Breast epithelium (tissue), 4 donors: ENCODE data around the gene ALDH1A3. TPM values are rescaled to one million over a fixed set of nuclear protein-coding genes. Genes with fewer than 3 reads are reported as not detected.

ENCODE experiments used
- DNase-seq, 2 donors: peaks; one replicate each; pipeline ENCODE4 v3.0.0-alpha.2; 2019; ENCODE audit warnings: low spot score in 2 of 2
- H3K27ac ChIP-seq, 2 donors: fragments of 200-600 bp; sonication (generic) in 1 of 2; one replicate each; pipeline ENCODE4 v1.5.1; 2016 to 2019; ENCODE audit warnings: mild to moderate bottlenecking in 1 of 2
- H3K27me3 ChIP-seq, 2 donors: fragments of 200-600 bp; sonication (generic) in 1 of 2; one replicate each; pipeline versions ENCODE4 v1.5.1 to v1.6.0; 2017 to 2019; ENCODE audit warnings: control low read depth in 1 of 2, mild to moderate bottlenecking in 1 of 2
- H3K36me3 ChIP-seq: fragments of 200-600 bp; one replicate; pipeline ENCODE4 v1.5.1; 2019
- H3K4me1 ChIP-seq, 2 donors: fragments of 200-600 bp; sonication (generic); one replicate each; pipeline ENCODE4 v1.5.1; 2016 to 2019; ENCODE audit warnings: control low read depth in 1 of 2
- H3K4me3 ChIP-seq, 3 donors: fragments of 200-600 bp; sonication (generic); 1 replicate in 2 of 3; 2 replicates in 1 of 3; pipeline ENCODE4 v1.5.1; 2016 to 2019; ENCODE audit warnings: mild to moderate bottlenecking in 3 of 3, moderate library complexity in 2 of 3
- H3K9me3 ChIP-seq, 2 donors: fragments of 200-600 bp; sonication (generic) in 1 of 2; one replicate each; pipeline ENCODE4 v1.5.1; 2016 to 2019; ENCODE audit warnings: control low read depth in 1 of 2
- POLR2A ChIP-seq: fragments of 450-650 bp; IDR thresholded peaks from one replicate; pipeline ENCODE4 v1.6.1; 2016; ENCODE audit warnings: antibody characterized with exemption, mild to moderate bottlenecking, moderate library complexity
- POLR2AphosphoS5 ChIP-seq, 3 donors: sonication (generic); formaldehyde crosslinking; IDR thresholded peaks; one replicate each; pipeline ENCODE4 v1.6.1; 2017; ENCODE audit warnings: antibody characterized with exemption in 3 of 3
- intact Hi-C: fragments of 100-400 bp; cut with DNase I; formaldehyde crosslinking; loops from one replicate; pipeline ENCODE4 v1.15.1; 2023; ENCODE audit warnings: low total_unique reads
- total RNA-seq, 3 donors: library from RNA; depleted of rRNA; stranded (reverse); fragments of >200 nt; gene quantifications; one replicate each; pipeline ENCODE4 v1.1.0, GENCODE V29; 2016
- TF ChIP-seq, protein P1 (sequence below), 3 donors: fragments of 450-650 bp; IDR thresholded peaks; one replicate each; pipeline ENCODE4 v1.5.1; 2016 to 2017; ENCODE audit warnings: antibody characterized with exemption in 3 of 3, mild to moderate bottlenecking in 3 of 3, moderate library complexity in 3 of 3

Gene ALDH1A3
- total RNA-seq, 3 donors from 2014 or later: 24.2 to 207 (median 44.9) TPM

DNA sequence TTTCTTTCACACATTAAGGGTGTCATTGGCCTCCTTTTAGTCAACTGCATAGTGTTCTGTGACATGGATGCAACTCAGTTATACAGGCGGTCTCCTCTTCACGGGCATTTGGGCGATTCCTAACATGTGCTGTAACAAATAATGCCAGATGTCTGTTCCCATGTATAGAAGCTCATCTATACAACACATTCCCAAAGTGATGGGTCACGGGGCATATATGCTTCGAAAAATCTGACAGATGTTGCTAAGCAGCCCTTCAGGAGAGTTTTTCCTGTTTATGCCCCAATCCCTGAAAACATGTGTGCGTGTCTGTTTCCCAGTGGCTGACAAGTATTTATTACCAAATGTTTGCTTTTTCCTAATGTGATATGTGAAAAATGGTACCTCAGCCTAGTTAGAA lies 65.4 kb downstream of the ALDH1A3 start:
- no peaks in the 10 kb centered on the region for H3K27me3 ChIP-seq
- no peak for DNase-seq
- H3K27ac ChIP-seq: no peak overlapping the region
- TF ChIP-seq POLR2A (no peak), POLR2AphosphoS5 (IDR thresholded peaks at IDR 0.05) (no peak)
- TF ChIP-seq, protein P1, sequence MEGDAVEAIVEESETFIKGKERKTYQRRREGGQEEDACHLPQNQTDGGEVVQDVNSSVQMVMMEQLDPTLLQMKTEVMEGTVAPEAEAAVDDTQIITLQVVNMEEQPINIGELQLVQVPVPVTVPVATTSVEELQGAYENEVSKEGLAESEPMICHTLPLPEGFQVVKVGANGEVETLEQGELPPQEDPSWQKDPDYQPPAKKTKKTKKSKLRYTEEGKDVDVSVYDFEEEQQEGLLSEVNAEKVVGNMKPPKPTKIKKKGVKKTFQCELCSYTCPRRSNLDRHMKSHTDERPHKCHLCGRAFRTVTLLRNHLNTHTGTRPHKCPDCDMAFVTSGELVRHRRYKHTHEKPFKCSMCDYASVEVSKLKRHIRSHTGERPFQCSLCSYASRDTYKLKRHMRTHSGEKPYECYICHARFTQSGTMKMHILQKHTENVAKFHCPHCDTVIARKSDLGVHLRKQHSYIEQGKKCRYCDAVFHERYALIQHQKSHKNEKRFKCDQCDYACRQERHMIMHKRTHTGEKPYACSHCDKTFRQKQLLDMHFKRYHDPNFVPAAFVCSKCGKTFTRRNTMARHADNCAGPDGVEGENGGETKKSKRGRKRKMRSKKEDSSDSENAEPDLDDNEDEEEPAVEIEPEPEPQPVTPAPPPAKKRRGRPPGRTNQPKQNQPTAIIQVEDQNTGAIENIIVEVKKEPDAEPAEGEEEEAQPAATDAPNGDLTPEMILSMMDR (IDR thresholded peaks at IDR 0.05): no peak
- no peaks in the 10 kb centered on the region for H3K9me3 ChIP-seq
- no peaks in the 10 kb centered on the region for H3K4me1 ChIP-seq
- H3K36me3 ChIP-seq: no peaks in the 10 kb centered on the region
- no peak overlapping the region for H3K4me3 ChIP-seq
- intact Hi-C loops: no loop called here

DNA sequence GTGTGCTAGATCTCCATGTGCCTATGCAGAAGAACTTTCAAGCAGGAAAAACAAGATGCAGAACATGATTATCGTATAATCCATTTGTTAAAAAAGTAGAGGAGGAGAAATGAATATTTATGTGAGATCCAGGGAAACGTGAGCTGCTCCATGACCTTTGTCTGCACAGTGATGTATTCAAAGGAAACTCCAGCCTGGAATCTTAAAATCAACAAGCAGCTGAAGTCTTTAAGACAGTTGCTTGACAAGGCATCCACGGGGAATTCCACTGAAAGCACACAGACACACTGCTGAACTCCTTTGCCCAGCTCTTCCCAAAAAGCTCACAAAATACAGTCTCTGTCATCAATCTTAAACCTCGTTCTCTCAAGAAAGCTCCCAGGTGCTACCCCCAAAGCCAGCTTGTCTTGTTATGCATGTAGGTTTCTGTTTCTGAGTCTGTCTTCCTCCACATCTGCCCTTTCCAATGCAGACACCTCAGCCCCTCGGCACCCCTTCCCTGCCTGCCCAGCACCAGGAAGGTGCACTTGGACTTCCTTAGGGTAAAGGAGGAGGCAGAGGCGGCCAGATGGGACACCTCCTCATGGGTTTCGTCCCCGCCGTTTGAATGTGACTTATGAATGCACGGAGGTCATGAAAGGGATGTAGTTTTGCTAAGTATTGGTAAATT lies 68.3 kb downstream of the ALDH1A3 start:
- no peak for DNase-seq
- intact Hi-C loops: no loop called here
- Histone ChIP-seq H3K4me3 (no peak overlapping the region), H3K9me3 (no peaks in the 10 kb centered on the region), H3K27ac (no peak overlapping the region), H3K27me3 (no peaks in the 10 kb centered on the region), H3K4me1 (no peaks in the 10 kb centered on the region), H3K36me3 (no peaks in the 10 kb centered on the region)
- TF ChIP-seq POLR2AphosphoS5 (IDR thresholded peaks at IDR 0.05) (no peak), POLR2A (no peak)
- TF ChIP-seq, protein P1 (IDR thresholded peaks at IDR 0.05): no peak

DNA sequence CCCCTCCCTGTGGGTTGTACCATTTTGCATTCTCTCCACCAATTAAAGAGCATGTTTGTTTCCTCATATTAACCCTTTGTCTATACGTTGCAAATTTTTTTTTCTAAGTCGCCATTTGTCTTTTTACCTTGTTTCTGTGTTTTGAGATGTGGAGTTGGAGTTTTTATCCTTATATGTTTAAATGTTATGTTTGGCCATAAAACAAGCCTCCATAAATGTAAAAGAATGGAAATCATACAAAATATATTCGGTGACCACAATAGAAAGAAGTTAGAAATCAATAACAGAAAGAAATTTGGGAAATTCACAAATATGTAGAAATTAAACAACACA lies 68.8 kb downstream of the ALDH1A3 start:
- no peak for DNase-seq
- intact Hi-C loops: no loop called here
- Histone ChIP-seq H3K4me3 (no peak overlapping the region), H3K9me3 (no peaks in the 10 kb centered on the region), H3K36me3 (no peaks in the 10 kb centered on the region), H3K27me3 (no peaks in the 10 kb centered on the region), H3K4me1 (no peaks in the 10 kb centered on the region), H3K27ac (no peak overlapping the region)
- TF ChIP-seq POLR2A (no peak), POLR2AphosphoS5 (IDR thresholded peaks at IDR 0.05) (no peak)
- TF ChIP-seq, protein P1 (IDR thresholded peaks at IDR 0.05): no peak

DNA sequence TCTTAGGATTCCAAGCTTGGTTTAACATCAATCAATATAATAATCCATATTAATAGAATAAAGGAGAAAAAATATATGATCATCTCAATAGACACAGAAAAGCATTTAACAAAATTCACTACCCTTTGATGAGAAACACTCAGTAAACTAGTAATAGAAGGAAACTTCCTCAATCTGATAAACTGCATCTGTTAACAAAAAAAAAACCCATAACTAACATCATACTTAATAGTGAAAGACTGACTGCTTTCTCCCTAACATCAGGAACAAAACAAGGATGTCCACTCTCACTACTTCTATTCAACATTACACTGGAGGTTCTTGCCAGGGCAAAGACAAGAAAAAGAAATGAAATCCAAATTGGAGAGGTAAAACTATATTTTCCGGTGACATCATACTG lies 70.1 kb downstream of the ALDH1A3 start:
- intact Hi-C loops: no loop called here
- Histone ChIP-seq H3K9me3 (no peaks in the 10 kb centered on the region), H3K4me1 (no peaks in the 10 kb centered on the region), H3K27me3 (no peaks in the 10 kb centered on the region), H3K27ac (no peak overlapping the region), H3K4me3 (no peak overlapping the region), H3K36me3 (no peaks in the 10 kb centered on the region)
- TF ChIP-seq POLR2A: no peak
- TF ChIP-seq, protein P1 (IDR thresholded peaks at IDR 0.05): no peak
- TF ChIP-seq POLR2AphosphoS5 (IDR thresholded peaks at IDR 0.05): no peak
- DNase-seq: no peak

DNA sequence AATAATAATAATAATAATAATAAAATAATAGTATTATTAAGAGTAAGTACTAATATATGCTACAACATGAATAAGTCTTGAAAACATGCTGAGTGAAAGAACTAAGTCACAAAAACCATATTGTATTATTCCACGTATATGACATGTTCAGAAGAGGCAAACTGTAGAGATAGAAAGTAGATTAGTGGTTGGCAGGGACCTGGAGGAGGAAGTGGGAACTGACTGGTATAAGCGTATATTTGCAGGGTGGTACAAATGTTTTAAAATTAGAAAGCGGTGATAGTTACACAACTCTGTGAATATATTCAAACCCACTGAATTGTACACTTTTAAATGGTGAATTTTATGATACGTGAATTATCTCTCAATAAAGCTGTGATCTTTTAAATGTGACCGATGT lies 72.3 kb downstream of the ALDH1A3 start:
- TF ChIP-seq, protein P1 (IDR thresholded peaks at IDR 0.05): no peak
- TF ChIP-seq POLR2A (no peak), POLR2AphosphoS5 (IDR thresholded peaks at IDR 0.05) (no peak)
- no peak for DNase-seq
- intact Hi-C loops: no loop called here

More for the DNA sequence above, 72.3 kb downstream of the ALDH1A3 start:
- Histone ChIP-seq H3K36me3 (no peaks in the 10 kb centered on the region), H3K9me3 (no peaks in the 10 kb centered on the region), H3K27ac (no peak overlapping the region), H3K27me3 (no peaks in the 10 kb centered on the region), H3K4me3 (no peak overlapping the region), H3K4me1 (no peaks in the 10 kb centered on the region)
